ENCODE data around the gene GAS6. TPM values are rescaled to one million over a fixed set of nuclear protein-coding genes. Genes with fewer than 3 reads are reported as not detected.

Gene GAS6
- total RNA-seq, 1 donor from 2014 or later: 42.9 TPM

DNA sequence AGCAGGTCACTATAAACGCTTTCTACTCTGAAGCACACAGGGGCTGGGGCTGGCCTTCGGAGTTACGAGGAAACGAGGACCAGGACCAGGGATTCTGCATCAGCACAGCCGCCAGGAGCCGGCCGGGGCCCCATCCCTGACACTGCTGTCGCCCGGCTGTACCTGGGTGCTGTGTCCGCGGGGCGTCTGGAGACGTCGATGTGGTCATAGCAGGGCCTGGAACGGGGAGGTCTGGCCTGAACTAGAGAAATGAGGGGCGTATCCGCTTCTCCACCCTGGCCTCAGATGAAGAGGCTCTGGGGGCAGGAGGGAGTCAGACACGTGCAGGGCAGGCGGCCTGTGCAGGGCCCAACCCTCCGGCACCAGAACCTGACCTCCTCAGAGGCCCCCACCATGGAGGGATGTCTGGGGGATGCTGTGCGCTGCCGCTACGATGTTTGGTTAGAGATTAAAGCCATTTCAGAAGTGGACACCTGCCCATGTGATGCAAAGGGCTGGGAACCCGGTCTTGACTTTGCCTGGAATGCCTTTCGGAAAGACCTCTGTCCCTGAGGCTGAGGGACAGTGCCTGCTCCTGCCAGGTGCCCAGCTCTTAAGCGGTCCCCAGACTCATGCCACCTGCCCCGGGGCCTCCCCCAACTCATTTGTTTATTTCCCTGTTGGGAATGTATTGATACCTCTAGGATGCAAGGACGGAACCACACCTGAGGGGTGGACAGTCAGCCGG lies 21.4 kb downstream of the GAS6 start:
- no peak overlapping the region for H3K4me3 Mint-ChIP-seq
- no peaks in the 10 kb centered on the region for H3K9me3 Mint-ChIP-seq
- no peaks in the 10 kb centered on the region for H3K36me3 Mint-ChIP-seq
- TF ChIP-seq, protein P1, sequence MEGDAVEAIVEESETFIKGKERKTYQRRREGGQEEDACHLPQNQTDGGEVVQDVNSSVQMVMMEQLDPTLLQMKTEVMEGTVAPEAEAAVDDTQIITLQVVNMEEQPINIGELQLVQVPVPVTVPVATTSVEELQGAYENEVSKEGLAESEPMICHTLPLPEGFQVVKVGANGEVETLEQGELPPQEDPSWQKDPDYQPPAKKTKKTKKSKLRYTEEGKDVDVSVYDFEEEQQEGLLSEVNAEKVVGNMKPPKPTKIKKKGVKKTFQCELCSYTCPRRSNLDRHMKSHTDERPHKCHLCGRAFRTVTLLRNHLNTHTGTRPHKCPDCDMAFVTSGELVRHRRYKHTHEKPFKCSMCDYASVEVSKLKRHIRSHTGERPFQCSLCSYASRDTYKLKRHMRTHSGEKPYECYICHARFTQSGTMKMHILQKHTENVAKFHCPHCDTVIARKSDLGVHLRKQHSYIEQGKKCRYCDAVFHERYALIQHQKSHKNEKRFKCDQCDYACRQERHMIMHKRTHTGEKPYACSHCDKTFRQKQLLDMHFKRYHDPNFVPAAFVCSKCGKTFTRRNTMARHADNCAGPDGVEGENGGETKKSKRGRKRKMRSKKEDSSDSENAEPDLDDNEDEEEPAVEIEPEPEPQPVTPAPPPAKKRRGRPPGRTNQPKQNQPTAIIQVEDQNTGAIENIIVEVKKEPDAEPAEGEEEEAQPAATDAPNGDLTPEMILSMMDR (conservative IDR thresholded peaks at IDR 0.05): no peak
- no peak for DNase-seq (ENCODE audit: extremely low spot score, unreplicated experiment)
- H3K27ac Mint-ChIP-seq: peak overlapping the region; percentile 76
- H3K4me1 Mint-ChIP-seq (ENCODE audit: unreplicated experiment): peaks cover 13% of the 10 kb centered on the region
- H3K27me3 Mint-ChIP-seq: no peaks in the 10 kb centered on the region

DNA sequence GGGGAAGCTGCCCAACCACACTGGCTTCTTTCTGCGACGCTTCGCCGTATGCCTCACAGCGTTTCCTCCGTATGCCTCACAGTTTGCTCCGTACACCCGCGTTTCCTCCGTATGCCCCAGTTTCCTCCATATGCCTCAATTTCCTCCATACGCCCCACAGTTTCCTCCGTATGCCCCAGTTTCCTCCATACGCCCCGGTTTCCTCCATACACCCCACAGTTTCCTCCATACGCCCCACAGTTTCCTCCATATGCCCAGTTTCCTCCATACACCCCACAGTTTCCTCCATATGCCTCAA lies 22.6 kb downstream of the GAS6 start:
- no peaks in the 10 kb centered on the region for H3K9me3 Mint-ChIP-seq
- H3K4me1 Mint-ChIP-seq (ENCODE audit: unreplicated experiment): peaks cover 19% of the 10 kb centered on the region
- no peak overlapping the region for H3K4me3 Mint-ChIP-seq
- H3K36me3 Mint-ChIP-seq: no peaks in the 10 kb centered on the region
- no peaks in the 10 kb centered on the region for H3K27me3 Mint-ChIP-seq
- no peak overlapping the region for H3K27ac Mint-ChIP-seq
- DNase-seq (ENCODE audit: extremely low spot score, unreplicated experiment): no peak
- TF ChIP-seq, protein P1 (conservative IDR thresholded peaks at IDR 0.05): no peak

DNA sequence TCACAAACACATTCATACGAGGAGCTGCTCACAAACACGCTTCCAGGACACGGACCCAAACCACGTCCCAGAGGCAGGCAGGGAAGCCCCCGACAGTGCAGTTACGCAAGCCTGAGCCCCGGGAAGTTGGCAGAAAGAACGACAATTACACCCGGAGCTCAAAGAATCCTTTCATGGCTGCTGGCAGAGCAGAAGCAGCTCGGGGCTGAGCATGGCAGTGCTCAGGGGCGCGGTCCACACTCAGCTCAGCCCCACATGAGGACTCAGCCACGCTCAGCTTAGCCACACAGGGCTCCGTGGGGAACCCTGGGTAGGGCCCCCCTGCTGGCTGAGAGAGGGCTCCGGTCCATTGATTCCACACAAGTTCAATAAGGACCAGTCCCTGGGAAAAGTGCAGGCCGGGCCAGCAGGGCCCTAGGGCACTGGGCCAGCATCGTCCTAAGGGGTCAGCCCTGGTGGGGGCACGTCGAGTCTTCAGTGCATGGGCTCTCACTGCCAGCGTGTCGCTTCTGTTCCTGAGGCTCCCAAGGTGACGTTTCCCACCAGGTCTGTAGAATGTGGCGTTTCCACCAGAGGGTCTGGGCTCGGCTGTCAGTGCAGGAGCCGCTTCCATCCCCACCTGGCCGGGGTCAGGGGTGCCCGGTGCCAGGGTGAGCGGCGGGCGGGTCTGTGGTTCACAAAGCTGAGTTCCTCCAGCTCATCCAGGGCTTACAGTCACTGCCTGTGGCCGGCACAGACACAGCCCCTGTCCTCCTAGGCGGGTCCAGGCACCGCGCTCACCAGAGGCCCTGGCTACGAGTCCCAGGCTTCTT lies 23.1 kb downstream of the GAS6 start:
- TF ChIP-seq, protein P1 (conservative IDR thresholded peaks at IDR 0.05): no peak
- Mint-ChIP-seq H3K27ac (no peak overlapping the region), H3K27me3 (no peaks in the 10 kb centered on the region), H3K4me3 (no peak overlapping the region), H3K9me3 (no peaks in the 10 kb centered on the region), H3K4me1 (ENCODE audit: unreplicated experiment) (peaks cover 19% of the 10 kb centered on the region), H3K36me3 (no peaks in the 10 kb centered on the region)
- no peak for DNase-seq (ENCODE audit: extremely low spot score, unreplicated experiment)

DNA sequence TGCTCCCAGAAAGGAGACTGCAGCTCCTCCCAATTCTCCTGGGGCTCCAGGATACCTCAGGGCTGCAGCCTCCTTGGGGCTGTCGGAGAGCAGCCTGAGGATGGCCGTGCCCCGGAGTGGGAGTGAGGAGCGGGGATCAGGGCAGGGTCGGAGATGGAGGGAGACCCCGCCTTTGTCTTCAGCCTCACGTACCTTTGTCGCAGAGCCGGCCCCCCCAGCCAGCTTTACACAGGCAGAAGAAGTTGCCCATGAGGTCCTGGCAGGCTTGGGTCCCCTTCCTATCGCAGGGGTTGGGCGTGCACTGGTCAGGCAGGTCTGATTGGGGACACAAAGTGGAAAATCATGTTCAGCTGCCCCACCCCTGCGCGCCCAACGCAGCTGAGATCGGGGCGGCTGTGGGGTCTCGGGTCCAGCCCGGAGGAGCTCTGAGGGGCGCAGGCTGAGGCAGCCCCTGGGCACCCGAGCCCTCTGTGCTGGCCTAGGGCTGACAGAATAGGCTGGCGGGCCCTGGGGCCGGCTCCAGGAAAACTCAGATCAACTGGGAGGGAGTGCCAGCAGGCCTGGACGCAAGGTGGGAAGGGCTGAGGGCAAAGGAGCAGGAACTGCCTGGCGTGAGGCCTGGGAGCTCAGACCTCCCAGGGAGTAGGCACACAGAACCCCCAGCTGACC lies 24.2 kb downstream of the GAS6 start:
- Mint-ChIP-seq H3K27me3 (no peaks in the 10 kb centered on the region), H3K4me3 (peak overlapping the region; percentile 44), H3K36me3 (no peaks in the 10 kb centered on the region), H3K4me1 (ENCODE audit: unreplicated experiment) (peaks cover 22% of the 10 kb centered on the region), H3K27ac (no peak overlapping the region), H3K9me3 (no peaks in the 10 kb centered on the region)
- TF ChIP-seq, protein P1 (conservative IDR thresholded peaks at IDR 0.05): no peak
- DNase-seq (ENCODE audit: extremely low spot score, unreplicated experiment): no peak

DNA sequence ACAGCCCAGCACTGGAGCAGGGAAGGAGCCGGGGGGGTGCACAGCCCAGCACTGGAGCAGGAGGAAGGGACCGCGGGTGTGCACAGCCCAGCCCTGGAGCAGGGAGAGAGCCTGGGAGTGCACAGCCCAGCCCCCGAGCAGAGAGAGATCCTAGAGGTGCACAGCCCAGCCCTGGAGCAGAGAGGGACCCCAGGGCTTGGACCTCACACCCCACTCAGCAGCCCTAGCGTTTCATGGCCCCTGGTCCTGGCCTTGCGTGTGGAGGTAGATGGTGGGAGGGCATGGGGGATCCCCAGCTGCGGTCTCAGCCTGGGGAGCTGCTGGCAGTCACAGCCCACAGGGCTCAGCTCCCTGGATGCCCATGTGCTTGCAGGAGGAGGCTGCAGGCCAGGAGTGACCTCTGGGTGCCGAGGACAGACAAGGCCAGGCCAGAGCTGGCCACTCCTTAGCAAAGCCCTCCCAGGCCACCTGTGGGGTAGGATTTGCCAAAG lies 25.1 kb downstream of the GAS6 start:
- Mint-ChIP-seq H3K27ac (no peak overlapping the region), H3K9me3 (no peaks in the 10 kb centered on the region), H3K36me3 (peaks cover 3% of the 10 kb centered on the region), H3K4me3 (no peak overlapping the region), H3K27me3 (no peaks in the 10 kb centered on the region), H3K4me1 (ENCODE audit: unreplicated experiment) (peaks cover 17% of the 10 kb centered on the region)
- TF ChIP-seq, protein P1 (conservative IDR thresholded peaks at IDR 0.05): no peak
- DNase-seq (ENCODE audit: extremely low spot score, unreplicated experiment): no peak

All from type B pancreatic cell (in vitro differentiated cells).